ENCODE results near the gene TMX3.

The TMX3 gene

GRCh38 chr18:68701353-68701752, 13.6 kb downstream of the TMX3 start:
- DNase-seq (ENCODE audit: low read depth, low spot score) = no peak
- Histone ChIP-seq H3K4me3 (no peak overlapping the region), H3K36me3 (ENCODE audit: insufficient read depth, low read length) (peaks cover 54% of the 10 kb centered on the region), H3K9ac (ENCODE audit: insufficient read length) (no peak overlapping the region), H3K9me3 (ENCODE audit: low read depth, low read length) (no peaks in the 10 kb centered on the region), H3K27ac (no peak overlapping the region)
- no peak for TF ChIP-seq EZH2 (IDR thresholded peaks at IDR 0.05)
- no peak for TF ChIP-seq POLR2AphosphoS5 (IDR thresholded peaks at IDR 0.05; ENCODE audit: borderline replicate concordance, low read depth, low read length)
- no peak for TF ChIP-seq FOXP2 (optimal IDR thresholded peaks at IDR 0.05; ENCODE audit: control extremely low read depth, extremely low read length, insufficient read depth)

GRCh38 chr18:68699043-68699442, 15.9 kb downstream of the TMX3 start:
- Histone ChIP-seq H3K27ac (peak overlapping the region; percentile 96), H3K9me3 (ENCODE audit: low read depth, low read length) (no peaks in the 10 kb centered on the region), H3K9ac (ENCODE audit: insufficient read length) (peak overlapping the region; percentile 76), H3K4me3 (peak overlapping the region; percentile 71), H3K36me3 (ENCODE audit: insufficient read depth, low read length) (peaks cover 54% of the 10 kb centered on the region)
- DNase-seq (ENCODE audit: low read depth, low spot score) = peak; percentile 76
- TF ChIP-seq EZH2 (IDR thresholded peaks at IDR 0.05) (no peak), FOXP2 (optimal IDR thresholded peaks at IDR 0.05; ENCODE audit: control extremely low read depth, extremely low read length, insufficient read depth) (no peak), POLR2AphosphoS5 (IDR thresholded peaks at IDR 0.05; ENCODE audit: borderline replicate concordance, low read depth, low read length) (no peak)

GRCh38 chr18:68696937-68697336, 18.0 kb downstream of the TMX3 start:
- Histone ChIP-seq H3K9ac (ENCODE audit: insufficient read length) (no peak overlapping the region), H3K4me3 (no peak overlapping the region), H3K9me3 (ENCODE audit: low read depth, low read length) (no peaks in the 10 kb centered on the region), H3K27ac (no peak overlapping the region), H3K36me3 (ENCODE audit: insufficient read depth, low read length) (peaks cover 53% of the 10 kb centered on the region)
- no peak for DNase-seq (ENCODE audit: low read depth, low spot score)
- no peak for TF ChIP-seq EZH2 (IDR thresholded peaks at IDR 0.05)
- no peak for TF ChIP-seq FOXP2 (optimal IDR thresholded peaks at IDR 0.05; ENCODE audit: control extremely low read depth, extremely low read length, insufficient read depth)
- TF ChIP-seq POLR2AphosphoS5 (IDR thresholded peaks at IDR 0.05; ENCODE audit: borderline replicate concordance, low read depth, low read length) = no peak

GRCh38 chr18:68694316-68694715, 20.6 kb downstream of the TMX3 start:
- H3K36me3 ChIP-seq (ENCODE audit: insufficient read depth, low read length) = peaks cover 50% of the 10 kb centered on the region
- no peak overlapping the region for H3K4me3 ChIP-seq
- H3K27ac ChIP-seq = no peak overlapping the region
- DNase-seq (ENCODE audit: low read depth, low spot score) = no peak
- TF ChIP-seq POLR2AphosphoS5 (IDR thresholded peaks at IDR 0.05; ENCODE audit: borderline replicate concordance, low read depth, low read length) (no peak), EZH2 (IDR thresholded peaks at IDR 0.05) (no peak), FOXP2 (optimal IDR thresholded peaks at IDR 0.05; ENCODE audit: control extremely low read depth, extremely low read length, insufficient read depth) (no peak)
- no peaks in the 10 kb centered on the region for H3K9me3 ChIP-seq (ENCODE audit: low read depth, low read length)
- H3K9ac ChIP-seq (ENCODE audit: insufficient read length) = no peak overlapping the region

- Histone ChIP-seq H3K4me3 (no peak overlapping the region), H3K9ac (ENCODE audit: insufficient read length) (no peak overlapping the region), H3K9me3 (ENCODE audit: low read depth, low read length) (no peaks in the 10 kb centered on the region), H3K36me3 (ENCODE audit: insufficient read depth, low read length) (peaks cover 50% of the 10 kb centered on the region), H3K27ac (no peak overlapping the region)
- DNase-seq (ENCODE audit: low read depth, low spot score) = no peak
- TF ChIP-seq EZH2 (IDR thresholded peaks at IDR 0.05) = no peak
- no peak for TF ChIP-seq FOXP2 (optimal IDR thresholded peaks at IDR 0.05; ENCODE audit: control extremely low read depth, extremely low read length, insufficient read depth)
- TF ChIP-seq POLR2AphosphoS5 (IDR thresholded peaks at IDR 0.05; ENCODE audit: borderline replicate concordance, low read depth, low read length) = no peak
Measured at GRCh38 chr18:68693091-68693815, 21.7 kb downstream of the TMX3 start.

- H3K36me3 ChIP-seq (ENCODE audit: insufficient read depth, low read length) = peaks cover 83% of the 10 kb centered on the region
- DNase-seq (ENCODE audit: low read depth, low spot score) = no peak
Measured at GRCh38 chr18:68679528-68679927, 35.4 kb downstream of the TMX3 start.

GRCh38 chr18:68676913-68677312, 38.0 kb downstream of the TMX3 start:
- Histone ChIP-seq H3K9me3 (ENCODE audit: low read depth, low read length) (no peaks in the 10 kb centered on the region), H3K36me3 (ENCODE audit: insufficient read depth, low read length) (peaks cover 73% of the 10 kb centered on the region), H3K4me3 (no peak overlapping the region), H3K9ac (ENCODE audit: insufficient read length) (no peak overlapping the region), H3K27ac (no peak overlapping the region)
- DNase-seq (ENCODE audit: low read depth, low spot score) = no peak
- no peak for TF ChIP-seq POLR2AphosphoS5 (IDR thresholded peaks at IDR 0.05; ENCODE audit: borderline replicate concordance, low read depth, low read length)

More at GRCh38 chr18:68679528-68679927, 35.4 kb downstream of the TMX3 start:
- Histone ChIP-seq H3K9me3 (ENCODE audit: low read depth, low read length) (no peaks in the 10 kb centered on the region), H3K4me3 (no peak overlapping the region), H3K27ac (no peak overlapping the region), H3K9ac (ENCODE audit: insufficient read length) (no peak overlapping the region)
- no peak for TF ChIP-seq EZH2 (IDR thresholded peaks at IDR 0.05)

GRCh38 chr18:68667121-68667520, 47.8 kb downstream of the TMX3 start:
- H3K4me3 ChIP-seq = no peak overlapping the region
- no peaks in the 10 kb centered on the region for H3K36me3 ChIP-seq (ENCODE audit: insufficient read depth, low read length)
- no peak overlapping the region for H3K9ac ChIP-seq (ENCODE audit: insufficient read length)
- DNase-seq (ENCODE audit: low read depth, low spot score) = no peak
- no peak overlapping the region for H3K27ac ChIP-seq
- TF ChIP-seq POLR2AphosphoS5 (IDR thresholded peaks at IDR 0.05; ENCODE audit: borderline replicate concordance, low read depth, low read length) = no peak
- no peak for TF ChIP-seq EZH2 (IDR thresholded peaks at IDR 0.05)
- no peak for TF ChIP-seq FOXP2 (optimal IDR thresholded peaks at IDR 0.05; ENCODE audit: control extremely low read depth, extremely low read length, insufficient read depth)
- H3K9me3 ChIP-seq (ENCODE audit: low read depth, low read length) = no peaks in the 10 kb centered on the region

GRCh38 chr18:68666381-68666780, 48.5 kb downstream of the TMX3 start:
- no peak for DNase-seq (ENCODE audit: low read depth, low spot score)
- no peaks in the 10 kb centered on the region for H3K36me3 ChIP-seq (ENCODE audit: insufficient read depth, low read length)
- no peaks in the 10 kb centered on the region for H3K9me3 ChIP-seq (ENCODE audit: low read depth, low read length)
- TF ChIP-seq FOXP2 (optimal IDR thresholded peaks at IDR 0.05; ENCODE audit: control extremely low read depth, extremely low read length, insufficient read depth) = no peak
- no peak for TF ChIP-seq EZH2 (IDR thresholded peaks at IDR 0.05)
- TF ChIP-seq POLR2AphosphoS5 (IDR thresholded peaks at IDR 0.05; ENCODE audit: borderline replicate concordance, low read depth, low read length) = no peak
- no peak overlapping the region for H3K4me3 ChIP-seq
- H3K27ac ChIP-seq = no peak overlapping the region
- no peak overlapping the region for H3K9ac ChIP-seq (ENCODE audit: insufficient read length)

Measured in SK-N-MC (cell line).